HCT116 (cell line): ENCODE results near the gene NDUFS2. TPM values are rescaled to one million over a fixed set of nuclear protein-coding genes. Genes with fewer than 3 reads are reported as not detected.

Experiments used
- ATAC-seq: fragments of 200-7000 bp; cut with Tn5 transposase; 2 replicates; pipeline ENCODE4 v1.9.1; 2020; ENCODE audit warnings: mild to moderate bottlenecking, moderate library complexity
- BruUV-seq: library from RNA; stranded (reverse); fragments of 400-500 nt; replicated peaks from 2 replicates; lab custom pipeline; 2021; lab: Mats Ljungman, UMichigan
- CTCF ChIA-PET: fragments of 300-600 bp; sonication (Branson Sonifier 250); formaldehyde crosslinking; loops from one replicate; lab custom pipeline; 2021; ENCODE audit warnings: antibody characterized with exemption; lab: Charles Lee
- POLR2A ChIA-PET: fragments of 300-600, 350-600 bp; sonication (Branson Sonifier 250); formaldehyde crosslinking; loops from one replicate; lab custom pipeline; 2021; ENCODE audit warnings: antibody characterized with exemption; lab: Charles Lee
- RAD21 ChIA-PET, 2 experiments: fragments of 300-600 bp; sonication (Branson Sonifier 250); formaldehyde crosslinking; loops; one replicate each; lab custom pipeline; 2023; ENCODE audit warnings: low total read pairs in 2 of 2; ENCODE audit not compliant: uncharacterized antibody in 2 of 2, unreplicated experiment in 2 of 2, low non-redundant PET in 1 of 2; lab: Charles Lee
- DNase-seq: peaks from one replicate; pipeline ENCODE4 v3.0.0-alpha.2; 2010; ENCODE audit warnings: low read depth, low spot score
- H2AFZ ChIP-seq: fragments of 200-600 bp; shearing (Covaris generic), sonication (generic); 2 replicates; pipeline ENCODE4 v1.6.1; 2017; ENCODE audit warnings: low read depth, mixed run types, mixed read lengths, antibody characterized with exemption, low read length; ENCODE audit not compliant: poor library complexity, severe bottlenecking
- H3K27ac ChIP-seq: 2 replicates; pipeline ENCODE4 v1.5.1; 2012; ENCODE audit warnings: low read depth, low read length
- H3K27me3 ChIP-seq: fragments of 200-600 bp; sonication (generic); 2 replicates; pipeline ENCODE4 v1.6.1; 2016; ENCODE audit warnings: mixed run types, low read length, mixed read lengths; ENCODE audit not compliant: insufficient read depth
- H3K36me3 ChIP-seq, 2 experiments: fragments of 200-500 bp in 1 of 2; fragments of 200-600 bp in 1 of 2; sonication (Bioruptor generic) in 1 of 2; sonication (generic) in 1 of 2; 2 replicates each; pipeline versions ENCODE4 v1.5.1 to v1.6.1; 2014 to 2016; ENCODE audit warnings: low read length in 2 of 2, inconsistent platforms in 1 of 2, mixed read lengths in 1 of 2, mixed run types in 1 of 2; ENCODE audit not compliant: insufficient read depth in 2 of 2, control insufficient read depth in 1 of 2
- H3K4me1 ChIP-seq, 2 experiments: fragments of 200-600 bp in 1 of 2; sonication (generic) in 1 of 2; 2 replicates each; pipeline versions ENCODE4 v1.5.1 to v1.6.1; 2012 to 2017; ENCODE audit warnings: low read length in 2 of 2, inconsistent platforms in 1 of 2, mild to moderate bottlenecking in 1 of 2, mixed read lengths in 1 of 2, mixed run types in 1 of 2, moderate library complexity in 1 of 2; ENCODE audit not compliant: insufficient read depth in 2 of 2, control insufficient read depth in 1 of 2
- H3K4me2 ChIP-seq: fragments of 200-600 bp; sonication (generic); 2 replicates; pipeline ENCODE4 v1.6.1; 2017; ENCODE audit warnings: mixed run types, low read length, mixed read lengths
- H3K4me3 ChIP-seq, 2 experiments: fragments of 200-600 bp in 1 of 2; sonication (generic) in 1 of 2; replicated peaks in 1 of 2; 2 replicates each; pipeline ENCODE4 v1.5.1; 2011 to 2016; ENCODE audit warnings: low read length in 2 of 2, control low read depth in 1 of 2, low read depth in 1 of 2, mild to moderate bottlenecking in 1 of 2, mixed read lengths in 1 of 2, mixed run types in 1 of 2
- H3K79me2 ChIP-seq: fragments of 200-600 bp; sonication (generic); 2 replicates; pipeline ENCODE4 v1.6.1; 2017; ENCODE audit warnings: mild to moderate bottlenecking, mixed run types, low read length, moderate library complexity, mixed read lengths; ENCODE audit not compliant: insufficient read depth
- H3K9ac ChIP-seq: fragments of 200-600 bp; sonication (generic); 2 replicates; pipeline ENCODE4 v1.6.1; 2016; ENCODE audit warnings: low read length, mixed read lengths
- H3K9me2 ChIP-seq: fragments of 200-600 bp; sonication (generic), shearing (Covaris generic); 2 replicates; pipeline ENCODE4 v1.6.1; 2017; ENCODE audit warnings: mixed run types, mild to moderate bottlenecking, moderate library complexity; ENCODE audit not compliant: insufficient read depth
- H3K9me3 ChIP-seq, 2 experiments: fragments of 200-500 bp in 1 of 2; fragments of 200-600 bp in 1 of 2; sonication (Bioruptor generic) in 1 of 2; sonication (generic) in 1 of 2; 2 replicates each; pipeline ENCODE4 v1.6.1; 2014 to 2017; ENCODE audit warnings: low read length in 2 of 2, mixed read lengths in 2 of 2, inconsistent platforms in 1 of 2, low read depth in 1 of 2, mild to moderate bottlenecking in 1 of 2, mixed run types in 1 of 2, moderate library complexity in 1 of 2; ENCODE audit not compliant: control insufficient read depth in 1 of 2, insufficient read depth in 1 of 2
- H4K20me1 ChIP-seq: fragments of 200-600 bp; sonication (generic), shearing (Covaris generic); 2 replicates; pipeline ENCODE4 v1.6.1; 2017; ENCODE audit warnings: mixed run types, mild to moderate bottlenecking, moderate library complexity; ENCODE audit not compliant: insufficient read depth
- ATF3 ChIP-seq: IDR thresholded peaks from 2 replicates; pipeline ENCODE4 v1.6.1; 2012
- CBX3 ChIP-seq: IDR thresholded peaks from 2 replicates; pipeline ENCODE4 v1.6.1; 2012; ENCODE audit warnings: low read depth
- CEBPB ChIP-seq: IDR thresholded peaks from 2 replicates; pipeline ENCODE4 v1.6.1; 2012; ENCODE audit warnings: low read depth
- CTCF ChIP-seq, 3 experiments: fragments of 200-600 bp in 1 of 3; sonication (generic) in 1 of 3; IDR thresholded peaks in 2 of 3; conservative IDR thresholded peaks in 1 of 3; 2 replicates each; pipeline ENCODE4 v1.5.1; 2012 to 2017; ENCODE audit warnings: low read depth in 2 of 3, low read length in 2 of 3, antibody characterized with exemption in 1 of 3, borderline replicate concordance in 1 of 3, control low read depth in 1 of 3, mild to moderate bottlenecking in 1 of 3, mixed read lengths in 1 of 3, mixed run types in 1 of 3, moderate library complexity in 1 of 3; ENCODE audit not compliant: insufficient read depth in 1 of 3
- EGR1 ChIP-seq: IDR thresholded peaks from 2 replicates; pipeline ENCODE4 v1.6.1; 2012; ENCODE audit warnings: low read depth
- ELF1 ChIP-seq: IDR thresholded peaks from 2 replicates; pipeline ENCODE4 v1.6.1; 2012; ENCODE audit warnings: low read depth, borderline replicate concordance
- EZH2 ChIP-seq: fragments of 200-600 bp; sonication (generic); IDR thresholded peaks from 2 replicates; pipeline ENCODE4 v1.6.1; 2017; ENCODE audit warnings: antibody characterized with exemption, mixed run types
- EZH2phosphoT487 ChIP-seq: fragments of 200-600 bp; IDR thresholded peaks from 2 replicates; pipeline ENCODE4 v1.6.1; 2018; ENCODE audit warnings: antibody characterized with exemption, borderline replicate concordance
- FOSL1 ChIP-seq: IDR thresholded peaks from 2 replicates; pipeline ENCODE4 v1.6.1; 2012; ENCODE audit warnings: low read depth
- JUND ChIP-seq: IDR thresholded peaks from 2 replicates; pipeline ENCODE4 v1.6.1; 2012
- MAX ChIP-seq: IDR thresholded peaks from 2 replicates; pipeline ENCODE4 v1.6.1; 2012
- POLR2A ChIP-seq: IDR thresholded peaks from 2 replicates; pipeline ENCODE4 v1.7.0; 2011; ENCODE audit warnings: borderline replicate concordance; ENCODE audit not compliant: insufficient read depth, insufficient read length; ENCODE audit errors: extremely low read depth
- POLR2AphosphoS5 ChIP-seq: IDR thresholded peaks from 2 replicates; pipeline ENCODE4 v1.6.1; 2011; ENCODE audit warnings: mild to moderate bottlenecking, low read depth, low read length, moderate library complexity
- RAD21 ChIP-seq: IDR thresholded peaks from 2 replicates; pipeline ENCODE4 v1.6.1; 2012; ENCODE audit warnings: low read depth, mild to moderate bottlenecking
- SIN3A ChIP-seq: IDR thresholded peaks from 2 replicates; pipeline ENCODE4 v1.6.1; 2012; ENCODE audit warnings: low read depth
- SP1 ChIP-seq: IDR thresholded peaks from 2 replicates; pipeline ENCODE4 v1.6.1; 2012; ENCODE audit warnings: low read depth
- SRF ChIP-seq: IDR thresholded peaks from 2 replicates; pipeline ENCODE4 v1.6.1; 2012; ENCODE audit warnings: low read depth
- TCF7L2 ChIP-seq: IDR thresholded peaks from 2 replicates; pipeline ENCODE4 v1.7.0; 2011; ENCODE audit warnings: borderline replicate concordance, inconsistent platforms; ENCODE audit not compliant: insufficient read depth, insufficient read length; ENCODE audit errors: extremely low read depth
- YY1 ChIP-seq: IDR thresholded peaks from 2 replicates; pipeline ENCODE4 v1.6.1; 2011; ENCODE audit warnings: low read length, low read depth, moderate library complexity, mild to moderate bottlenecking; ENCODE audit not compliant: insufficient replicate concordance; ENCODE audit errors: extremely low read depth
- ZBTB33 ChIP-seq: IDR thresholded peaks from 2 replicates; pipeline ENCODE4 v1.6.1; 2011; ENCODE audit warnings: mild to moderate bottlenecking, low read length, moderate library complexity; ENCODE audit not compliant: insufficient replicate concordance; ENCODE audit errors: extremely low read depth
- ZFX ChIP-seq: fragments of 450-650 bp; IDR thresholded peaks from 2 replicates; pipeline ENCODE4 v1.6.1; 2017
- ZNF274 ChIP-seq: fragments of 200-500 bp; sonication (Bioruptor generic); IDR thresholded peaks from 2 replicates; pipeline ENCODE4 v1.6.1; 2014; ENCODE audit warnings: mild to moderate bottlenecking, low read depth, low read length, inconsistent platforms
- intact Hi-C: fragments of 100-400 bp; cut with micrococcal nuclease; formaldehyde crosslinking; loops from 2 replicates; pipeline ENCODE4 v1.10.0; 2022
- total RNA-seq: library from RNA; stranded (reverse); gene quantifications from one replicate; pipeline ENCODE4 v1.2.1, GENCODE V29; 2021; ENCODE audit not compliant: unreplicated experiment

Gene NDUFS2
- total RNA-seq, 1 experiment from 2014 or later, result 82.7 TPM

GRCh38 chr1:161225534-161226319 lies 23.6 kb downstream of the NDUFS2 start, which contains the start of gene TOMM40L:
Gene TOMM40L, plus strand, starts transcription at chr1:161226060. Its CDS starts 430 bp downstream, at chr1:161226490.
- no TSS peak for BruUV-seq
- peak within 1 kb of the TSS; percentile 93 for H3K4me2 ChIP-seq
- peaks cover 4 to 17% of the 10 kb centered on the region in 2 experiments for H3K36me3 ChIP-seq
- ATAC-seq, result peak; percentile 93
- peak within 1 kb of the TSS; percentile 66 to 72 for H3K4me3 ChIP-seq
- CTCF ChIA-PET, result interaction anchor here (0.7 to 3.1 kb wide), 30 partner anchors 9 to 544 kb away, joined by 3 to 46 read pairs (median 5); partner anchors contain the start of genes CFAP126, DEDD, NDUFS2 and NR1I3
- H3K27me3 ChIP-seq, result no peaks in the 10 kb centered on the region
- H2AFZ ChIP-seq, result peak within 1 kb of the TSS; percentile 48
- peak; percentile 99 for DNase-seq
- no peaks in the 10 kb centered on the region for H3K9me3 ChIP-seq
- intact Hi-C loops, result no loop called here
- peaks cover 14 to 24% of the 10 kb centered on the region in 2 experiments; a peak in 3 of 4 replicates for H3K4me1 ChIP-seq
- RAD21 ChIA-PET, result interaction anchor here (0.7 to 1.2 kb wide), 5 partner anchors 9 to 207 kb away, joined by 3 to 7 read pairs (median 3); no protein-coding TSS in a partner anchor
- H3K79me2 ChIP-seq, result no peaks in the 10 kb centered on the region
- H3K27ac ChIP-seq, result peak within 1 kb of the TSS; percentile 69
- H3K9ac ChIP-seq, result peak within 1 kb of the TSS; percentile 72
- H3K9me2 ChIP-seq, result no peaks in the 10 kb centered on the region
- no peaks in the 10 kb centered on the region for H4K20me1 ChIP-seq
- POLR2A ChIA-PET, result interaction anchor here (0.6 to 1.5 kb wide), 11 partner anchors 9 to 164 kb away, joined by 3 to 9 read pairs (median 4); partner anchors contain the start of genes NDUFS2 and PPOX
- TF ChIP-seq EZH2, result no peak
- no peak for TF ChIP-seq SIN3A
- no peak for TF ChIP-seq ZBTB33
- no peak; the same call in 1 of the 2 replicates for TF ChIP-seq CBX3
- TF ChIP-seq RAD21, result peak; percentile 54
- TF ChIP-seq SRF, result no peak
- TF ChIP-seq POLR2AphosphoS5, result no peak; the same call in 1 of the 2 replicates
- no peak for TF ChIP-seq ZFX
- peak; percentile 91 for TF ChIP-seq EGR1
- no peak for TF ChIP-seq ATF3
- no peak for TF ChIP-seq CEBPB
- no peak for TF ChIP-seq EZH2phosphoT487
- TF ChIP-seq ZNF274, result no peak
- TF ChIP-seq FOSL1, result no peak
- TF ChIP-seq POLR2A, result no peak
- TF ChIP-seq YY1, result peak; percentile 100
- TF ChIP-seq TCF7L2, result peak; percentile 30
- TF ChIP-seq ELF1, result no peak
- TF ChIP-seq CTCF (IDR thresholded peaks at IDR 0.05 in 2 of 3, conservative IDR thresholded peaks at IDR 0.05 in 1 of 3; ENCODE audit: borderline replicate concordance in 1 of 3, insufficient read depth in 1 of 3, low read depth in 2 of 3, low read length in 2 of 3), result peak; percentile 51 to 58 (median 58); a peak in 5 of 6 replicates
- peak; percentile 99 for TF ChIP-seq SP1
- TF ChIP-seq JUND, result no peak
- TF ChIP-seq MAX, result no peak
